ENCODE data around the gene RHOA. TPM values are rescaled to one million over a fixed set of nuclear protein-coding genes. Genes with fewer than 3 reads are reported as not detected.
A peak's percentile ranks its signal among the peaks of the same experiment; 100 is the strongest.

RHOA gene
- total and polyA plus RNA-seq, 2 of the 13 experiments (the other 11 are each of a cell fraction or from before 2014, with no cell fraction given): 131 to 177 TPM

- TF ChIP-seq ZNF431 (CRISPR knock-in tag; IDR thresholded peaks at IDR 0.05; ENCODE audit: borderline replicate concordance, low read depth) (peak; percentile 98), ZFP82 (CRISPR knock-in tag; IDR thresholded peaks at IDR 0.05; ENCODE audit: borderline replicate concordance) (peak; percentile 89; the same call in 1 of the 2 replicates), AKNA (CRISPR knock-in tag; IDR thresholded peaks at IDR 0.05; ENCODE audit: borderline replicate concordance) (peak; percentile 85; the same call in 1 of the 2 replicates), FOSL2 (CRISPR knock-in tag; IDR thresholded peaks at IDR 0.05) (peak; percentile 52; the same call in 1 of the 2 replicates), KDM4B (CRISPR knock-in tag; IDR thresholded peaks at IDR 0.05) (peak; percentile 63; the same call in 1 of the 2 replicates), ZNF138 (CRISPR knock-in tag; IDR thresholded peaks at IDR 0.05; ENCODE audit: low read depth) (peak; percentile 78; the same call in 1 of the 2 replicates), GPN1 (CRISPR knock-in tag; IDR thresholded peaks at IDR 0.05; ENCODE audit: borderline replicate concordance) (no peak), NPAS2 (CRISPR knock-in tag; IDR thresholded peaks at IDR 0.05; ENCODE audit: borderline replicate concordance) (no peak), GATA4 (IDR thresholded peaks at IDR 0.05; ENCODE audit: borderline replicate concordance, low read depth) (peak; percentile 56; the same call in 1 of the 2 replicates), HIC2 (CRISPR knock-in tag; IDR thresholded peaks at IDR 0.05; ENCODE audit: low read depth) (peak; percentile 69), RARA (CRISPR knock-in tag; IDR thresholded peaks at IDR 0.05) (peak; percentile 58; the same call in 1 of the 2 replicates), ZNF484 (CRISPR knock-in tag; IDR thresholded peaks at IDR 0.05; ENCODE audit: borderline replicate concordance, low read depth) (0 out of 2 replicates have a peak, but pooled peaks have one; percentile 70), ZBTB7B (CRISPR knock-in tag; IDR thresholded peaks at IDR 0.05) (peak; percentile 90; the same call in 1 of the 2 replicates), KDM5B (CRISPR knock-in tag; IDR thresholded peaks at IDR 0.05; ENCODE audit: borderline replicate concordance) (peak; percentile 100)
- TF ChIP-seq, protein P1, sequence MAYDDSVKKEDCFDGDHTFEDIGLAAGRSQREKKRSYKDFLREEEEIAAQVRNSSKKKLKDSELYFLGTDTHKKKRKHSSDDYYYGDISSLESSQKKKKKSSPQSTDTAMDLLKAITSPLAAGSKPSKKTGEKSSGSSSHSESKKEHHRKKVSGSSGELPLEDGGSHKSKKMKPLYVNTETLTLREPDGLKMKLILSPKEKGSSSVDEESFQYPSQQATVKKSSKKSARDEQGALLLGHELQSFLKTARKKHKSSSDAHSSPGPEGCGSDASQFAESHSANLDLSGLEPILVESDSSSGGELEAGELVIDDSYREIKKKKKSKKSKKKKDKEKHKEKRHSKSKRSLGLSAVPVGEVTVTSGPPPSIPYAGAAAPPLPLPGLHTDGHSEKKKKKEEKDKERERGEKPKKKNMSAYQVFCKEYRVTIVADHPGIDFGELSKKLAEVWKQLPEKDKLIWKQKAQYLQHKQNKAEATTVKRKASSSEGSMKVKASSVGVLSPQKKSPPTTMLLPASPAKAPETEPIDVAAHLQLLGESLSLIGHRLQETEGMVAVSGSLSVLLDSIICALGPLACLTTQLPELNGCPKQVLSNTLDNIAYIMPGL (CRISPR knock-in tag; IDR thresholded peaks at IDR 0.05; ENCODE audit: borderline replicate concordance in 1 of 2, low read depth in 1 of 2): peak; percentile 92 to 98
- TF ChIP-seq, protein P2, sequence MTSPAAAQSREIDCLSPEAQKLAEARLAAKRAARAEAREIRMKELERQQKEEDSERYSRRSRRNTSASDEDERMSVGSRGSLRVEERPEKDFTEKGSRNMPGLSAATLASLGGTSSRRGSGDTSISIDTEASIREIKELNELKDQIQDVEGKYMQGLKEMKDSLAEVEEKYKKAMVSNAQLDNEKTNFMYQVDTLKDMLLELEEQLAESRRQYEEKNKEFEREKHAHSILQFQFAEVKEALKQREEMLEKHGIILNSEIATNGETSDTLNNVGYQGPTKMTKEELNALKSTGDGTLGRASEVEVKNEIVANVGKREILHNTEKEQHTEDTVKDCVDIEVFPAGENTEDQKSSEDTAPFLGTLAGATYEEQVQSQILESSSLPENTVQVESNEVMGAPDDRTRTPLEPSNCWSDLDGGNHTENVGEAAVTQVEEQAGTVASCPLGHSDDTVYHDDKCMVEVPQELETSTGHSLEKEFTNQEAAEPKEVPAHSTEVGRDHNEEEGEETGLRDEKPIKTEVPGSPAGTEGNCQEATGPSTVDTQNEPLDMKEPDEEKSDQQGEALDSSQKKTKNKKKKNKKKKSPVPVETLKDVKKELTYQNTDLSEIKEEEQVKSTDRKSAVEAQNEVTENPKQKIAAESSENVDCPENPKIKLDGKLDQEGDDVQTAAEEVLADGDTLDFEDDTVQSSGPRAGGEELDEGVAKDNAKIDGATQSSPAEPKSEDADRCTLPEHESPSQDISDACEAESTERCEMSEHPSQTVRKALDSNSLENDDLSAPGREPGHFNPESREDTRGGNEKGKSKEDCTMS (CRISPR knock-in tag; conservative IDR thresholded peaks at IDR 0.05): no peak
Measured at GRCh38 chr3:49339941-49340800, 71.6 kb downstream of the RHOA start, which contains the start of gene USP4 (continued).
